Breast epithelium (tissue), 4 donors: ENCODE measurements around the gene TTC17. TPM values are rescaled to one million over a fixed set of nuclear protein-coding genes. Genes with fewer than 3 reads are reported as not detected.
A peak's percentile ranks its signal among the peaks of the same experiment; 100 is the strongest.
"Not testable (repeated sequence)": the region's sequence is repeated elsewhere in the genome, so short reads cannot be mapped to it uniquely, and the experiment has no call there.

Experiments
- DNase-seq, 2 donors: peaks; one replicate each; pipeline ENCODE4 v3.0.0-alpha.2; 2019; ENCODE audit warnings: low spot score in 2 of 2
- H3K27ac ChIP-seq, 2 donors: fragments of 200-600 bp; sonication (generic) in 1 of 2; one replicate each; pipeline ENCODE4 v1.5.1; 2016 to 2019; ENCODE audit warnings: mild to moderate bottlenecking in 1 of 2
- H3K27me3 ChIP-seq, 2 donors: fragments of 200-600 bp; sonication (generic) in 1 of 2; one replicate each; pipeline versions ENCODE4 v1.5.1 to v1.6.0; 2017 to 2019; ENCODE audit warnings: control low read depth in 1 of 2, mild to moderate bottlenecking in 1 of 2
- H3K36me3 ChIP-seq: fragments of 200-600 bp; one replicate; pipeline ENCODE4 v1.5.1; 2019
- H3K4me1 ChIP-seq, 2 donors: fragments of 200-600 bp; sonication (generic); one replicate each; pipeline ENCODE4 v1.5.1; 2016 to 2019; ENCODE audit warnings: control low read depth in 1 of 2
- H3K4me3 ChIP-seq, 3 donors: fragments of 200-600 bp; sonication (generic); 1 replicate in 2 of 3; 2 replicates in 1 of 3; pipeline ENCODE4 v1.5.1; 2016 to 2019; ENCODE audit warnings: mild to moderate bottlenecking in 3 of 3, moderate library complexity in 2 of 3
- H3K9me3 ChIP-seq, 2 donors: fragments of 200-600 bp; sonication (generic) in 1 of 2; one replicate each; pipeline ENCODE4 v1.5.1; 2016 to 2019; ENCODE audit warnings: control low read depth in 1 of 2
- CTCF ChIP-seq, 3 donors: fragments of 450-650 bp; IDR thresholded peaks; one replicate each; pipeline ENCODE4 v1.5.1; 2016 to 2017; ENCODE audit warnings: antibody characterized with exemption in 3 of 3, mild to moderate bottlenecking in 3 of 3, moderate library complexity in 3 of 3
- POLR2A ChIP-seq: fragments of 450-650 bp; IDR thresholded peaks from one replicate; pipeline ENCODE4 v1.6.1; 2016; ENCODE audit warnings: antibody characterized with exemption, mild to moderate bottlenecking, moderate library complexity
- POLR2AphosphoS5 ChIP-seq, 3 donors: sonication (generic); formaldehyde crosslinking; IDR thresholded peaks; one replicate each; pipeline ENCODE4 v1.6.1; 2017; ENCODE audit warnings: antibody characterized with exemption in 3 of 3
- intact Hi-C: fragments of 100-400 bp; cut with DNase I; formaldehyde crosslinking; loops from one replicate; pipeline ENCODE4 v1.15.1; 2023; ENCODE audit warnings: low total_unique reads
- total RNA-seq, 3 donors: library from RNA; depleted of rRNA; stranded (reverse); fragments of >200 nt; gene quantifications; one replicate each; pipeline ENCODE4 v1.1.0, GENCODE V29; 2016

The TTC17 gene
- total RNA-seq, 3 donors from 2014 or later: 105 to 199 (median 154) TPM

GRCh38 chr11:43404836-43405479, 46.2 kb downstream of the TTC17 start:
- Histone ChIP-seq H3K36me3 (peaks cover 10% of the 10 kb centered on the region), H3K27ac (no peak overlapping the region), H3K4me1 (no peaks in the 10 kb centered on the region), H3K4me3 (no peak overlapping the region), H3K9me3 (no peaks in the 10 kb centered on the region), H3K27me3 (no peaks in the 10 kb centered on the region)
- DNase-seq: no peak
- no peak for TF ChIP-seq POLR2AphosphoS5 (IDR thresholded peaks at IDR 0.05)
- intact Hi-C loops: no loop called here

DNA sequence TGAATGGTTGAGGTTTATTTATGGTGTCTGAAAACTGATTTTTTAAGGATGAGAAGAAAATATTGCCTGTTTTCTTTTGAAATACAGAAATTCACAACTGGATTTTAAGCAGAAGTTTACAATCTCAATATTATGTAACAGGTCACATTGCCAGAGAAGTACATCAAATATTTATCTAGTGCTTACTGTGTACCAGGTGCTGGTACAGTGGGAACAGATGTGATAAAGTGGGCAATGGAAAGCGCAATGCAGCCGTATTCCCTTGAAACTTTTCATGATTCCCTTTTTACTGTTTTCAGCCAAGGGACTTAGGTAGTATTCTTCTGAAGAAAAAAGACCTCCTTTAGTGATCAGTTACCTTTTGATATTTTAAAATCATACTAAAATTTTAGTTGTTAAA, 49.6 kb downstream of the TTC17 start:
- Histone ChIP-seq H3K4me1 (no peaks in the 10 kb centered on the region), H3K36me3 (peaks cover 10% of the 10 kb centered on the region), H3K27me3 (no peaks in the 10 kb centered on the region), H3K4me3 (no peak overlapping the region), H3K9me3 (no peaks in the 10 kb centered on the region), H3K27ac (no peak overlapping the region)
- DNase-seq: no peak
- intact Hi-C loops: no loop called here
- no peak for TF ChIP-seq CTCF (IDR thresholded peaks at IDR 0.05)
- TF ChIP-seq POLR2AphosphoS5 (IDR thresholded peaks at IDR 0.05): no peak
- TF ChIP-seq POLR2A: no peak

GRCh38 chr11:43410394-43410793, 51.7 kb downstream of the TTC17 start:
- Histone ChIP-seq H3K27me3 (no peaks in the 10 kb centered on the region), H3K36me3 (peaks cover 7% of the 10 kb centered on the region), H3K9me3 (no peaks in the 10 kb centered on the region), H3K4me3 (no peak overlapping the region), H3K27ac (no peak overlapping the region), H3K4me1 (no peaks in the 10 kb centered on the region)
- TF ChIP-seq POLR2AphosphoS5 (IDR thresholded peaks at IDR 0.05) (no peak), POLR2A (no peak), CTCF (IDR thresholded peaks at IDR 0.05) (no peak)
- intact Hi-C loops: no loop called here
- no peak for DNase-seq

DNA sequence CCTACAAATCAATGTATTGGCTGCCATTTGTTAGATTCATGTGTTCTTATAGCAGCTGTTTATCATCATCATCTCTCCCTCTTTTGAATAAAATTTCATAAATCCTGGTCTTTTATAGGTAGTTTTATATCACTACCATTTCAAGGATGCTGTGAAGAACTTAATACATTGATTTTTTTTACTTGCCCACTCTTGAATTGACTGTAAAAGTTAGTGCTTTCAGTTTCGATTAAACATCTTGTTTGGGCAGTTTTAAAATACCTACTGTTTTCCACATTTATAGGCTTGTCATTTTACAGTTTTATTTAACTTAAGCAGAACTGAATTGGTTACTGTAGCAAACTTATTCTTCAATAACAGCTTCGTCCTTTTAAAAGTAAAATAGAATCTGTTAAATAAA, 59.5 kb downstream of the TTC17 start:
- peaks cover 3% of the 10 kb centered on the region for H3K36me3 ChIP-seq
- H3K27me3 ChIP-seq: no peaks in the 10 kb centered on the region
- no peaks in the 10 kb centered on the region for H3K9me3 ChIP-seq
- DNase-seq: no peak
- no peak for TF ChIP-seq POLR2A
- no peak for TF ChIP-seq CTCF (IDR thresholded peaks at IDR 0.05)
- no peak for TF ChIP-seq POLR2AphosphoS5 (IDR thresholded peaks at IDR 0.05)
- no peak overlapping the region for H3K4me3 ChIP-seq
- no peaks in the 10 kb centered on the region for H3K4me1 ChIP-seq
- H3K27ac ChIP-seq: no peak overlapping the region
- intact Hi-C loops: no loop called here

- Histone ChIP-seq H3K27me3 (no peaks in the 10 kb centered on the region), H3K4me3 (no peak overlapping the region), H3K4me1 (no peaks in the 10 kb centered on the region), H3K27ac (no peak overlapping the region), H3K36me3 (peaks cover 3% of the 10 kb centered on the region), H3K9me3 (no peaks in the 10 kb centered on the region)
- peak in 2 of 3 donors; percentile 10 to 23 for TF ChIP-seq CTCF (IDR thresholded peaks at IDR 0.05)
- no peak for TF ChIP-seq POLR2A
- no peak for DNase-seq
- intact Hi-C loops: no loop called here
These were observed 60.7 kb downstream of the TTC17 start for GRCh38 chr11:43419460-43419859.

DNA sequence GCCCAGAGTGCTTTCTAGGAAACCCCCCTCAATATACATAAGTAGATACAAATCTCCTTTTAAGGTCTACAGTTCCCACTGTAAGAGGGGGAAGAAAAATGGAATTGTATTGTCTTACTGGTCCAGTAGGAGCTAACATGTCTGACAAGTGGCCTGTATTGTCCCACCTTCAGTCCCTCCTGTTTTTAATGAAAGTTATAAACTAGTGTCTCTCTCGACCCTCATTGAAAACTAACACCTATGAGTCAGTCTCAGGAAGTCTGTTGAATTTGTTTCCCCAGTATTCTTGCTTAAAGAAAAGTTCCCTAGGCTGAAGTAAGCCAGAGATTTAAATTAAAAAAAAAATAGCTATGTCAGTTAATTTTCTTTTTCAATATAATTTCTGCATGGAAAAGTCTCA, 69.3 kb downstream of the TTC17 start:
- H3K27me3 ChIP-seq: no peaks in the 10 kb centered on the region
- no peaks in the 10 kb centered on the region for H3K9me3 ChIP-seq
- TF ChIP-seq CTCF (IDR thresholded peaks at IDR 0.05) (no peak), POLR2AphosphoS5 (IDR thresholded peaks at IDR 0.05) (no peak), POLR2A (no peak)
- H3K4me1 ChIP-seq: no peaks in the 10 kb centered on the region
- DNase-seq: no peak
- intact Hi-C loops: no loop called here
- H3K36me3 ChIP-seq: no peaks in the 10 kb centered on the region
- H3K4me3 ChIP-seq: no peak overlapping the region
- no peak overlapping the region for H3K27ac ChIP-seq

DNA sequence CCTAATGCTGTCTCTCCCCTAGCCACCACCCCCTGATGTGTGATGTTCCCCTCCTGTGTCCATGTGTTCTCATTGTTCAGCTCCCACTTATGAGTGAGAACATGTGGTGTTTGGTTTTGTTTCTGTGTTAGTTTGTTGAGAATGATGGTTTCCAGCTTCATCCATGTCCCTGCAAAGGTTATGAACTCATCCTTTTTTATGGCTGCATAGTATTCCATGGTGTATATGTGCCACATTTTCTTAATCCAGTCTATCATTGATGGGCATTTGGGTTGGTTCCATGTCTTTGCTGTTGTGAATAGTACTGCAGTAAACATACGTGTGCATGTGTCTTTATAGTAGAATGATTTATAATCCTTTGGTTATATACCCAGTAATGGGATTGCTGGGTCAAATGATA, 72.2 kb downstream of the TTC17 start:
- not testable (repeated sequence) for H3K36me3 ChIP-seq, DNase-seq

More for the DNA sequence above, 72.2 kb downstream of the TTC17 start:
- H3K4me3 ChIP-seq, H3K4me1 ChIP-seq, H3K27me3 ChIP-seq, H3K27ac ChIP-seq, intact Hi-C loops, H3K9me3 ChIP-seq: not testable (repeated sequence)
